NCI-H1417 (cell line): ENCODE measurements around the gene CITED2.
A peak's percentile ranks its signal among the peaks of the same experiment; 100 is the strongest.
"Not testable (repeated sequence)": the region's sequence is repeated elsewhere in the genome, so short reads cannot be mapped to it uniquely, and the experiment has no call there.

ENCODE experiments used
- DNase-seq, 3 experiments: peaks; one replicate each; lab custom pipeline; 2025; lab: John Stamatoyannopoulos, UW

The CITED2 gene

DNA sequence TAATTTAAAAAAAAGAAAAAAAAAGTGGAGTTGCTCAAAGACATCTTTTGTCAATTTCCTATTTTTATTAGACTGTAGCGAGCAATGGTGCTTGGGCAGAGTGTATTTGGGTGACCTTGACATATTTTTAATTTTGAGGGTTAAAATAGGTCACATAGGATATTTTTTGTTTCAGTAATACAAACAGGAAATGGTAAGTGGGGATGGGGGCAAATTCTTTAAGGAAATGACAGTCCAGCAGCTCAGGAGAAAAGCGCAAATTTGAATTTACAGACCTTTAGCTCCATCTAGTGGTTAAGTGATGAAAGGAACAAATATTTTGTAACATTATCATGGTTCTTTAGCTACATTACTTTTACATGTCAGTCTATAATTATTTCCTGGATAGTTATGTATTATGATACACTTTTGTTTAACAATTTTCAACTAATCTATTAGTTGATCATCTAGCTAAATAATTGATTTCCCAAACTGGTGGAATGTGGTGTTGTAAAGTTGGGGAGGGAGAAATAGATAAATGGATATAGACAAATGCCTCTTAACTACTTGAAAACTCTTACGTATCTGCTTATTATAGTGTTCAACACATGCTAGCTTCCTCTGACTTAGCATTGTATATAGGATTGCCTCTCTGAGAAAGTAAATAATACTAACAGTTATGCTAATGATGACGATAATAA is 10.0 kb downstream of the CITED2 start:
- DNase-seq, result peak; percentile 35 to 86 (median 60)

- not testable (repeated sequence) for DNase-seq
Measured at GRCh38 chr6:139363797-139364196, 10.7 kb downstream of the CITED2 start.

GRCh38 chr6:139363123-139363522 is 11.3 kb downstream of the CITED2 start:
- not testable (repeated sequence) for DNase-seq

- DNase-seq, result no peak
Measured at GRCh38 chr6:139361211-139361610, 13.2 kb downstream of the CITED2 start.

DNA sequence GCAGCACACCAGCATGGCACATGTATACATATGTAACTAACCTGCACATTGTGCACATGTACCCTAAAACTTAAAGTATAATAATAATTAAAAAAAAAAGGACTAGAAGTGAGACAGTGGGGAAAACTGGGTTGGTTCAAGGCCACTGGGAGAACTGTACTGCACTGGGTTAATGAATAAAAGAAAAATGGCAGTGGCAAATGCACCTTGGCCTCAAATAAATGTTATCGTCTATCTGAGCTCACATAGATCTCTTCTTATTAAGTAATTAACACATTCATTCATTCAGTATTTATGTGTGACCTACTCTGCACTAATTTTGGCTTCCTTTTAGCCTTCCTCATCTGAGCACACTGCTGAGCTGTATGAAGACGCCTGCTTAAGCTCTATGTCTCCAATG is 17.5 kb downstream of the CITED2 start:
- DNase-seq, result no peak

DNA sequence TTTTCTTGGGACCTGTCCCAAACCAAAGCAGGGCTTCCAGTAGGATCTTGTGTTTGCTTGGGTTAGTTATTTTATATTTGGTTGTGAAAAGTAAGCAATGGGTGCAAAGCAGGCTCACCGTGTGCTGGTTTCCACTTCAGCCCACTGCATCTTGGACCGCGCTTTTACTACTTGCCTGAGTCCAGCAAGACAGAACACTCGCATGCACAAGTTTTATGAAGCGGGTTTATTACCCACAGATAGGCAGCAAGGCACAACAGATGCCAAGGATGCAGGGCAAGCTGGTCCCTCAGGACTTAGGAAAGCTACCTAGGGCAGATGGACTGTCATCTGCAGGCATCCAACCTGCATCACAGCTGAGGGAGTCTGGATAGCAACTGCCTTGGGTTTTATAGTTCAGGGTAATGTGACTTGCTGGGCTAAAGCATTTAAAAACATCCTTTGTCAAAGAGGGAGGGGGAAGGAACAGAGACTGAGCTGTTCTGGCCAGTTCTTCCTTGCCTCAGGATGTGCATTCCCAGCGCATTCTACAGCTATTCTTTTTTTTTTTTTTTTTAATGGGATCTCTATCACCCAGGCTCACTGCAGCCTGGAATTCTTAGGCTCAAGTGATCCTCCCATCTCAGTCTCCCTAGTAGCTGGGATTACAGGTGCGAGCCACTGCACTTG is 18.5 kb downstream of the CITED2 start:
- no peak for DNase-seq

- no peak for DNase-seq
Measured at GRCh38 chr6:139355172-139355571, 19.3 kb downstream of the CITED2 start.

GRCh38 chr6:139354189-139354588 is 20.3 kb downstream of the CITED2 start:
- DNase-seq, result no peak

- DNase-seq, result peak in 2 of 3 experiments; percentile 19 to 72
Measured at GRCh38 chr6:139349464-139350020, 24.9 kb downstream of the CITED2 start.

DNA sequence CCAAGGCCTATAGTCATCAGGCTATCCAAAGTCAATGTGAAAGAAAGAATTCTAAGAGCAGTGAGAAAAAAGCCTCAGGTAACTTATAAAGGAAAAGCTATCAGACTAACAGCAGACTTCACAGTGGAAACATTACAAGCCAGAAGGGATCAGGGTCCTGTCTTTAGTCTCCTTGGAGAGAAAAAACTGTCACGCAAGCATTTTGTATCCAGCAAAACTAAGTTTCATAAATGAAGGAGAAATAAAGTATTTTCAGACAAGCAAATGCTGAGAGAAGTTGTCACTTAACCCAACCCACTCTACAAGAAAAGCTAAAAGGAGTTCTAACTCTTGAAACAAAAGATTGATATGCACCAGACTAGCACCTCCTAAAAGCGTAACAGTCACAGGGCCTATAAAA is 28.1 kb downstream of the CITED2 start:
- no peak for DNase-seq

GRCh38 chr6:139344186-139344963 is 30.1 kb downstream of the CITED2 start:
- no peak for DNase-seq

GRCh38 chr6:139343052-139343750 is 31.2 kb downstream of the CITED2 start:
- no peak for DNase-seq

DNA sequence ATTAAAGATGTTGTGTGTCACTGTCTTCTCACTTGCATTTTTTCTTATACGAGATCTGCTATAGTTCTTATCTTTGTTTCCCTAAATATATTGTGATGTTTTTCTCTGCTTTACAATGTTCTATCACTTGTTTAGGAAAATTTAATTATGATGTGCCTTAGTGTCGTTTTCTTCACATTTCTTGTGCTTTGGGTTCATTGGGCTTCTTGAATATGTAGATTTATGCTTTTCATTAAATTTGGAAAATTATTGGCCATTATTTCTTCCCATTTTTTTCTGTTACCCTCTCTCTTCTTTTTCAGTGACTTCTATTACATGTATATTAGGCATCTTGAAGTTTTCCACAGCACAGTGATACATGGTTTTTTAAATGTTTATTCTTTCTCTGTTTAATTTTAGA is 33.4 kb downstream of the CITED2 start:
- DNase-seq, result no peak

DNA sequence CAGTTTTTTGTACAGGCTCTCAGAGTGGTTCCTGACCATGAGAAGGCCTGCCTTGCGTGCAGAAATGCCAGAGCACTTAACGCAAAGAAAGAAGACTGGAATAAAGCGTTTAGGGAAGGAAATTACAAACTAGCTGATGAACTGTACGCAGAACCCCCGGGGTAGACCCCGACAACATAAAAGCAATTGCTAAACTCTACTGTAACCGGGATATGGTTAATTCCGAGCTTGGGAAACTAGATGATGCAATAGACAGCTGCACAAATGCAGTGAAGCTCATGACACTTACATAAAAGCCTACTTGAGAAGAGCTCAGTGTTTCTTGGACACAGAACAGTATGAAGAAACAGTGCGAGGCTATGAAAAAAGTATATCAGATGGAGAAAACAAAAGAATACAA is 35.7 kb downstream of the CITED2 start:
- no peak for DNase-seq

- no peak for DNase-seq
Measured at GRCh38 chr6:139337830-139338229, 36.6 kb downstream of the CITED2 start.

DNA sequence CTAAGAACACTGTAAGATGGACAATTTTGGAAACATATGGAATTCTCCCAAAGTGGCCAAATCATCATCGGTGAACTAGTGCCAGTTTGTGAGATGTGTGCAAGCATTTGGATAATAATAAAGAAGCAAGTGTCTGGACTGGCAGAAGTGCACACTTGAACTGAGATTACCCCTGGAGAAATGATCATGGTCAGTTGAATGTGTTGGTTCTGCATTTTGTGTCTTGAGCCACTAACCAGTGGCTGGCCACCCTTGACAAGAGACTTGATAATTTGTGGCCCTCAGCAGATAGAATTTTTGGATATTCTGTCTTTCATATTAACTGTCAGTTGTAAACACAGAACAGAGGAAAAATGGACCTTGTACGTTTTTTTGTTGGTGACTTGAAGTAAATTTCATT is 37.4 kb downstream of the CITED2 start:
- DNase-seq, result no peak

GRCh38 chr6:139336488-139336887 is 38.0 kb downstream of the CITED2 start:
- peak in 1 of 3 experiments; percentile 23 for DNase-seq

DNA sequence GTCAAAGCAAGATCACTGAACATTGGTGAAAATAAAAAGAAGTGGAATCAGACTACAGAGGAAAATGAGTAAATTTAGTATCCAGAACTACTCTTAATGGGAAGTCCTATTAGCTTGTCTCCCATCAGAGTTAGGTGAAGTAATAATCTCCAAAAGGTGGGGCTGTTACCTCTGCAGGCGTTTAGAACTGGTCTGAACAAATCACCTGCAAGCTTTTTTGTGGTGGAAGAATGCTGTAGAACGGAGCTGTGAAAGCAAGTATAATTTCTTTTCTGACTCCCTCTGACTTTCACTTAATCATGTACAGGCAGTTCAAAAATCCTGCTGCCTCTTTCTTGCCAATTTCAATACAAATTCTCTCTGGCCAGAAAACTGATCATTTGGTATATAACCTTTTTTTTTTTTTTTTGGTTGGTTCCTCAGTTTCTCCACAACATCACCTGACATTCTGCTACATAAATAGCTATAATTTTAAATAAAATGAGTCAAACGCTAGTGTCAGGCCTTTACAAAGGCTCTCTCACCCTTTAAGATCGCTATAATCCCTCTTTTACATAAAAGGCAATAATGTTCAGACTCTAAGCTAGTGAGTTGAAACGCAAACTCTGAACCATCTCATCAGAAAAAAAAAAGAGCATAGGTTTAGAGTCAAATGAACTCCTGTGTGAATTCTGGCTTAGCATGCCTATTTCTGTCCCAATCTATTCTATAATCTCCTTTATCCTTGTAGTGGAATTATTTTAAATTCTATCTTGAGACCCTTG is 38.8 kb downstream of the CITED2 start:
- no peak for DNase-seq

DNA sequence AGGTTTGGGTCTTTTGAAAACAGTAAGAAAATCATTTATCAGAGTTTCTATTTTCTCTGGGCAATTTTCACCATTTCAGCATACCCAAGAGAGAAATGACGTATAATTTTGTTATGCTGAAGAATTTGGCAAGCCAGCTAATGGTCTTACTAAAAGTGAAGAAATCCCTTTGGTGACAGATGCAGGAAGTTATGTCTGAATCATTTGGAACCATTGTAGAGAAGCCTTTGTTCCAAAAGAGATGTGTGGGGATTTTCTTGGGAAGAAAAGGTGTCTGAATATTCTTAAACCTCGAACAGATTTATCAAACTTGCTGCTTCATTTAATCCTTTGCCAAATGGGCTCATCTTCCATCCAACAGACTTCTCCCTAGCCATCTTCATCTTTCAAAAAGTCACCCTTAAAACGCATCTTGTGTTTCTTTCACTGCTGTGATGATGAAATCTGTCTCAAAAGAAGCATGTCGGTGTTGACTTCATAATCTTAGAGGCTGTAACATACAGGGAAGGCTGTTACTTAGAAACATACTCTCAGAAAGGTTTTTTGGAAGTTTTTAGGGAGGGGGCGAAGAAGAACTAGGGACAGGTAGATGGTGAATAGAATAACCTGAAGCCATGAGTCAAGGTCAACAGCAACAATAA is 39.5 kb downstream of the CITED2 start:
- DNase-seq, result no peak

DNA sequence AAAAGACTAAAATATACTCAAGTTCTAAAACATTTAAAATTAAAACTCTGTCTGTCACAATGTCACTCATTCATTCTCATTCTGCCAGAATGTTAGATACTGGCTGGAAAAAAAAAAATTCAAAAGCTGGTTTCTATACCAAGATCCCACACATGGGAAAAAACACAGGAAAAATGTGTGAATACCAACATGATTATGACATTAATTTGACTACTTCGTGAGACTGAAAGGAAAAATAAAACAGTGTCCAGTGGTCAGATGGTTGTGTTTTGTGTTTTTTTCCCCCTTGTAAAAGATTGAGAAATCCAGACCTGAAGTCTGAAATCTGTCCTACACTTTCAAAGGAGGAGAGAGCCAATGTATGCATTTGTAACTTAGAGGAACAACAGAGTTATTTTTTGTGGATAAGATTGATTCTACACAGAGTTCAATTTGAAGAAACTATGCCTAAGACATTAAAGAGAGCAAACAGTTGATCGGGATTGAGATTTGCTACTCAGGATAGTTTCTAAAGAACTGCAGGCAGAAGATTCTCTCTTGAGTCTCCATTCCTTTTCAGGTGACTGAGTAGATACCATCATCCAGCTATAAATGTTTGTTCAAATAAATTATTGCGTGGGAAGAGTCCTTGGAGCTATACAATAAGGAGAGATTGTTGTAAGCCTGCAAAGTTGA is 43.5 kb downstream of the CITED2 start:
- no peak for DNase-seq
